MM.1S (cell line): Measurements from ENCODE around the gene BMS1.

Experiments used
- DNase-seq: peaks from one replicate; pipeline ENCODE4 v3.0.0-alpha.2; 2015
- H2AFZ ChIP-seq: fragments of 300-600 bp; sonication (generic); 2 replicates; pipeline ENCODE4 v1.6.0; 2016; ENCODE audit warnings: antibody characterized with exemption, low read length
- H3F3A ChIP-seq: fragments of 300-600 bp; sonication (generic); 2 replicates; pipeline ENCODE4 v1.6.1; 2016; ENCODE audit warnings: mild to moderate bottlenecking, antibody characterized with exemption, low read length, moderate library complexity, mixed read lengths; ENCODE audit not compliant: insufficient read depth
- H3K27ac ChIP-seq: fragments of 300-600 bp; sonication (generic); 2 replicates; pipeline ENCODE4 v1.5.1; 2016; ENCODE audit warnings: mild to moderate bottlenecking, low read length
- H3K27me3 ChIP-seq: fragments of 300-600 bp; sonication (generic); replicated peaks from 2 replicates; pipeline ENCODE4 v1.6.0; 2016; ENCODE audit warnings: low read length; ENCODE audit not compliant: insufficient read depth
- H3K36me3 ChIP-seq: fragments of 300-600 bp; sonication (generic); replicated peaks from 2 replicates; pipeline ENCODE4 v1.6.1; 2016; ENCODE audit warnings: mild to moderate bottlenecking, low read length, mixed read lengths; ENCODE audit not compliant: insufficient read depth
- H3K4me1 ChIP-seq: fragments of 300-600 bp; sonication (generic); 2 replicates; pipeline ENCODE4 v1.6.1; 2016; ENCODE audit warnings: low read length, mixed read lengths
- H3K4me2 ChIP-seq: fragments of 300-600 bp; sonication (generic); 2 replicates; pipeline ENCODE4 v1.6.0; 2016; ENCODE audit warnings: low read depth, low read length
- H3K4me3 ChIP-seq: fragments of 300-600 bp; sonication (generic); 2 replicates; pipeline ENCODE4 v1.5.1; 2016; ENCODE audit warnings: low read length, mixed read lengths
- H3K79me2 ChIP-seq: fragments of 300-600 bp; sonication (generic); 2 replicates; pipeline ENCODE4 v1.6.1; 2016; ENCODE audit warnings: mixed run types, low read length, mixed read lengths
- H3K9ac ChIP-seq: fragments of 300-600 bp; sonication (generic); 2 replicates; pipeline ENCODE4 v1.6.1; 2016; ENCODE audit warnings: low read length, mixed read lengths
- H3K9me2 ChIP-seq: fragments of 300-600 bp; sonication (generic); replicated peaks from 2 replicates; pipeline ENCODE4 v1.6.1; 2016; ENCODE audit warnings: mild to moderate bottlenecking, low read length, mixed read lengths; ENCODE audit not compliant: insufficient read depth
- H3K9me3 ChIP-seq: fragments of 300-600 bp; sonication (generic); replicated peaks from 2 replicates; pipeline ENCODE4 v1.6.1; 2016; ENCODE audit warnings: mild to moderate bottlenecking, low read length, mixed read lengths; ENCODE audit not compliant: insufficient read depth
- H4K20me1 ChIP-seq: fragments of 300-600 bp; sonication (generic); 2 replicates; pipeline ENCODE4 v1.6.1; 2016; ENCODE audit warnings: mild to moderate bottlenecking, low read length, moderate library complexity, mixed read lengths; ENCODE audit not compliant: insufficient read depth
- CTCF ChIP-seq: fragments of 300-600 bp; sonication (generic); IDR thresholded peaks from 2 replicates; pipeline ENCODE4 v1.5.1; 2016; ENCODE audit warnings: antibody characterized with exemption, low read length, mixed read lengths
- EZH2 ChIP-seq: fragments of 300-600 bp; sonication (generic); optimal IDR thresholded peaks from 2 replicates; pipeline ENCODE3; 2017; ENCODE audit warnings: low read depth, mild to moderate bottlenecking, antibody characterized with exemption, low read length, mixed read lengths
- EZH2phosphoT487 ChIP-seq: fragments of 300-600 bp; sonication (generic); IDR thresholded peaks from 2 replicates; pipeline ENCODE4 v1.6.1; 2018; ENCODE audit warnings: antibody characterized with exemption, low read length

Gene BMS1

GRCh38 chr10:42864575-42864974 is 82.0 kb downstream of the BMS1 start:
- H3F3A ChIP-seq, result no peaks in the 10 kb centered on the region
- H3K4me1 ChIP-seq, result no peaks in the 10 kb centered on the region
- no peaks in the 10 kb centered on the region for H3K36me3 ChIP-seq
- DNase-seq, result no peak
- H2AFZ ChIP-seq, result no peak overlapping the region
- no peaks in the 10 kb centered on the region for H3K79me2 ChIP-seq
- no peaks in the 10 kb centered on the region for H4K20me1 ChIP-seq
- H3K27ac ChIP-seq, result no peak overlapping the region
- no peak overlapping the region for H3K4me2 ChIP-seq
- TF ChIP-seq EZH2phosphoT487, result no peak
- TF ChIP-seq EZH2, result no peak
- TF ChIP-seq CTCF, result no peak
- no peak overlapping the region for H3K4me3 ChIP-seq
- no peaks in the 10 kb centered on the region for H3K9me3 ChIP-seq
- no peaks in the 10 kb centered on the region for H3K27me3 ChIP-seq
- H3K9ac ChIP-seq, result no peak overlapping the region
- no peaks in the 10 kb centered on the region for H3K9me2 ChIP-seq

- H3K27me3 ChIP-seq, result no peaks in the 10 kb centered on the region
These were observed 83.1 kb downstream of the BMS1 start for GRCh38 chr10:42865716-42866114.

GRCh38 chr10:42866115-42866995 is 83.8 kb downstream of the BMS1 start:
- no peaks in the 10 kb centered on the region for H3K36me3 ChIP-seq
- no peaks in the 10 kb centered on the region for H3K79me2 ChIP-seq
- no peak overlapping the region for H3K9ac ChIP-seq
- H3K9me3 ChIP-seq, result no peaks in the 10 kb centered on the region
- H3K4me1 ChIP-seq, result no peaks in the 10 kb centered on the region
- H3K27ac ChIP-seq, result no peak overlapping the region
- peak overlapping the region; percentile 33; the same call in 1 of the 2 replicates for H3K4me3 ChIP-seq
- H4K20me1 ChIP-seq, result no peaks in the 10 kb centered on the region
- no peaks in the 10 kb centered on the region for H3K27me3 ChIP-seq
- no peak for TF ChIP-seq EZH2
- peak; percentile 29 for TF ChIP-seq CTCF
- H3K4me2 ChIP-seq, result peak overlapping the region; percentile 32; the same call in 1 of the 2 replicates
- peak; percentile 10 for DNase-seq
- no peak overlapping the region for H2AFZ ChIP-seq
- H3K9me2 ChIP-seq, result no peaks in the 10 kb centered on the region
- H3F3A ChIP-seq, result no peaks in the 10 kb centered on the region

More at GRCh38 chr10:42865716-42866114, 83.1 kb downstream of the BMS1 start:
- no peak for DNase-seq
- H3K4me1 ChIP-seq, result no peaks in the 10 kb centered on the region
- TF ChIP-seq EZH2 (no peak), CTCF (no peak), EZH2phosphoT487 (no peak)
- no peak overlapping the region for H3K27ac ChIP-seq
- H3K36me3 ChIP-seq, result no peaks in the 10 kb centered on the region
- H3K4me2 ChIP-seq, result no peak overlapping the region
- no peak overlapping the region for H3K9ac ChIP-seq
- H3K9me2 ChIP-seq, result no peaks in the 10 kb centered on the region
- H3F3A ChIP-seq, result no peaks in the 10 kb centered on the region
- H4K20me1 ChIP-seq, result no peaks in the 10 kb centered on the region
- no peak overlapping the region for H3K4me3 ChIP-seq
- H3K9me3 ChIP-seq, result no peaks in the 10 kb centered on the region
- no peaks in the 10 kb centered on the region for H3K79me2 ChIP-seq
- H2AFZ ChIP-seq, result no peak overlapping the region
